ENCODE measurements around the gene MAGI2.

DNA sequence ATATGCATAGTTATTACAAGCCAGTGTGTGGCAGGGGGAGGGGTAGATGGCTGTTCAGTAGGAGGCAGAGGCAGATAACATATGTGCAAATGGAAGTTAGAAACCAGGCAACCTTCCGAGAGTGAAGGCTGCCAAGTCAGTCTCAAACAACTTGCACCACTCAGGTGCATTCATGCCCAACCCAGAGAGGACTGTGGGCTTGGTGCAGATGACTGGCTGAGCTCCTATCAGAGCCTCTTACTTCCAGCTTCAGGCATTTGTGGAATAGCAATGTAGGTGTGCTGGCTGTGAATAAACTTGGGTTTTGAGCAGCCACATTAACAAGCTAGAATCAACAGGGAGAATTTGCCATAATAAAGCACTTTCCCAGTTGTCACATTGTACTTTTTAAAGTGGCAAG is 865.1 kb downstream of the MAGI2 start:
- TF ChIP-seq POLR2A (IDR thresholded peaks at IDR 0.05) (no peak), CTCF (IDR thresholded peaks at IDR 0.05) (no peak)
